Stimulated activated naive CD8-positive, alpha-beta T cell treated with anti-CD3 and anti-CD28 coated beads, Interleukin-15, Interleukin-2, amounts not matched to agents 100 ng/mL and 50 ng/mL, for 24 hours (primary cell): ENCODE results near the gene RNF19B.

ENCODE experiments used
- H3K27ac Mint-ChIP-seq: one replicate; pipeline ENCODE4 v1.8.0; 2021; ENCODE audit warnings: mild to moderate bottlenecking, mixed read lengths
- H3K27me3 Mint-ChIP-seq: one replicate; pipeline ENCODE4 v1.8.0; 2021; ENCODE audit warnings: mixed read lengths
- H3K36me3 Mint-ChIP-seq: one replicate; pipeline ENCODE4 v1.8.0; 2021; ENCODE audit warnings: low read depth, mixed read lengths
- H3K4me1 Mint-ChIP-seq: one replicate; pipeline ENCODE4 v1.8.0; 2021; ENCODE audit warnings: low read depth, mixed read lengths
- H3K4me3 Mint-ChIP-seq: one replicate; pipeline ENCODE4 v1.8.0; 2021; ENCODE audit warnings: mild to moderate bottlenecking, mixed read lengths
- H3K9me3 Mint-ChIP-seq: one replicate; pipeline ENCODE4 v1.8.0; 2021; ENCODE audit warnings: mixed read lengths

The RNF19B gene

GRCh38 chr1:32899586-32900296, 64.9 kb downstream of the RNF19B start:
- Mint-ChIP-seq H3K27ac (no peak overlapping the region), H3K36me3 (no peaks in the 10 kb centered on the region), H3K27me3 (peaks cover 53% of the 10 kb centered on the region), H3K4me1 (peaks cover 8% of the 10 kb centered on the region), H3K4me3 (no peak overlapping the region), H3K9me3 (no peaks in the 10 kb centered on the region)

- Mint-ChIP-seq H3K27me3 (peaks cover 53% of the 10 kb centered on the region), H3K9me3 (no peaks in the 10 kb centered on the region), H3K36me3 (no peaks in the 10 kb centered on the region), H3K4me1 (peaks cover 8% of the 10 kb centered on the region), H3K27ac (no peak overlapping the region), H3K4me3 (no peak overlapping the region)
Observed at GRCh38 chr1:32898958-32899357, 65.7 kb downstream of the RNF19B start.

GRCh38 chr1:32898056-32898455, 66.6 kb downstream of the RNF19B start:
- Mint-ChIP-seq H3K9me3 (no peaks in the 10 kb centered on the region), H3K36me3 (no peaks in the 10 kb centered on the region), H3K4me1 (peaks cover 8% of the 10 kb centered on the region), H3K27me3 (peaks cover 49% of the 10 kb centered on the region), H3K27ac (no peak overlapping the region), H3K4me3 (no peak overlapping the region)

GRCh38 chr1:32897082-32898049, 67.2 kb downstream of the RNF19B start:
- peaks cover 47% of the 10 kb centered on the region for H3K27me3 Mint-ChIP-seq
- H3K27ac Mint-ChIP-seq, result no peak overlapping the region
- H3K9me3 Mint-ChIP-seq, result no peaks in the 10 kb centered on the region
- H3K4me3 Mint-ChIP-seq, result no peak overlapping the region
- H3K4me1 Mint-ChIP-seq, result peaks cover 11% of the 10 kb centered on the region
- H3K36me3 Mint-ChIP-seq, result no peaks in the 10 kb centered on the region

GRCh38 chr1:32896451-32896850, 68.2 kb downstream of the RNF19B start:
- H3K4me1 Mint-ChIP-seq, result peaks cover 10% of the 10 kb centered on the region
- no peaks in the 10 kb centered on the region for H3K9me3 Mint-ChIP-seq
- no peak overlapping the region for H3K4me3 Mint-ChIP-seq
- H3K27ac Mint-ChIP-seq, result no peak overlapping the region
- no peaks in the 10 kb centered on the region for H3K36me3 Mint-ChIP-seq
- H3K27me3 Mint-ChIP-seq, result peaks cover 45% of the 10 kb centered on the region

- H3K4me1 Mint-ChIP-seq, result peaks cover 7% of the 10 kb centered on the region
- H3K9me3 Mint-ChIP-seq, result no peaks in the 10 kb centered on the region
- H3K27ac Mint-ChIP-seq, result no peak overlapping the region
- no peak overlapping the region for H3K4me3 Mint-ChIP-seq
- H3K36me3 Mint-ChIP-seq, result no peaks in the 10 kb centered on the region
- peaks cover 47% of the 10 kb centered on the region for H3K27me3 Mint-ChIP-seq
Observed at GRCh38 chr1:32895325-32896215, 69.0 kb downstream of the RNF19B start.

GRCh38 chr1:32894681-32895080, 69.9 kb downstream of the RNF19B start:
- peaks cover 47% of the 10 kb centered on the region for H3K27me3 Mint-ChIP-seq
- no peaks in the 10 kb centered on the region for H3K9me3 Mint-ChIP-seq
- H3K4me1 Mint-ChIP-seq, result peaks cover 5% of the 10 kb centered on the region

GRCh38 chr1:32894019-32894600, 70.5 kb downstream of the RNF19B start:
- H3K4me1 Mint-ChIP-seq, result peaks cover 5% of the 10 kb centered on the region
- H3K27ac Mint-ChIP-seq, result no peak overlapping the region
- no peaks in the 10 kb centered on the region for H3K36me3 Mint-ChIP-seq
- H3K9me3 Mint-ChIP-seq, result no peaks in the 10 kb centered on the region
- H3K27me3 Mint-ChIP-seq, result peaks cover 49% of the 10 kb centered on the region
- H3K4me3 Mint-ChIP-seq, result no peak overlapping the region

More at GRCh38 chr1:32894681-32895080, 69.9 kb downstream of the RNF19B start:
- Mint-ChIP-seq H3K36me3 (no peaks in the 10 kb centered on the region), H3K4me3 (no peak overlapping the region), H3K27ac (no peak overlapping the region)

- peaks cover 5% of the 10 kb centered on the region for H3K4me1 Mint-ChIP-seq
- H3K36me3 Mint-ChIP-seq, result no peaks in the 10 kb centered on the region
- H3K27me3 Mint-ChIP-seq, result peaks cover 47% of the 10 kb centered on the region
- peak overlapping the region; percentile 59 for H3K4me3 Mint-ChIP-seq
- H3K9me3 Mint-ChIP-seq, result no peaks in the 10 kb centered on the region
- H3K27ac Mint-ChIP-seq, result no peak overlapping the region
Observed at GRCh38 chr1:32893198-32894018, 71.2 kb downstream of the RNF19B start.

- H3K27ac Mint-ChIP-seq, result no peak overlapping the region
- H3K4me3 Mint-ChIP-seq, result peak overlapping the region; percentile 59
- H3K27me3 Mint-ChIP-seq, result peaks cover 52% of the 10 kb centered on the region
Observed at GRCh38 chr1:32892368-32893197, 72.0 kb downstream of the RNF19B start.

GRCh38 chr1:32891630-32892029, 73.0 kb downstream of the RNF19B start:
- H3K27me3 Mint-ChIP-seq, result peaks cover 57% of the 10 kb centered on the region
- H3K4me3 Mint-ChIP-seq, result no peak overlapping the region
- H3K36me3 Mint-ChIP-seq, result no peaks in the 10 kb centered on the region
- no peak overlapping the region for H3K27ac Mint-ChIP-seq
- H3K4me1 Mint-ChIP-seq, result peaks cover 5% of the 10 kb centered on the region
- H3K9me3 Mint-ChIP-seq, result no peaks in the 10 kb centered on the region

More at GRCh38 chr1:32892368-32893197, 72.0 kb downstream of the RNF19B start:
- Mint-ChIP-seq H3K9me3 (no peaks in the 10 kb centered on the region), H3K36me3 (no peaks in the 10 kb centered on the region), H3K4me1 (peaks cover 5% of the 10 kb centered on the region)

GRCh38 chr1:32891241-32891570, 73.4 kb downstream of the RNF19B start:
- H3K4me1 Mint-ChIP-seq, result peaks cover 5% of the 10 kb centered on the region
- no peaks in the 10 kb centered on the region for H3K9me3 Mint-ChIP-seq
- H3K27me3 Mint-ChIP-seq, result peaks cover 53% of the 10 kb centered on the region
- H3K4me3 Mint-ChIP-seq, result no peak overlapping the region
- H3K36me3 Mint-ChIP-seq, result no peaks in the 10 kb centered on the region
- no peak overlapping the region for H3K27ac Mint-ChIP-seq
